Right lobe of liver (tissue), 4 donors: ENCODE data around the gene VPS50.

Source experiments
- CTCF ChIP-seq, 4 donors: fragments of 200-600 bp in 3 of 4; fragments of 450-650 bp in 1 of 4; IDR thresholded peaks; one replicate each; pipeline versions ENCODE4 v1.5.1 to v1.8.0; 2016 to 2022; ENCODE audit warnings: antibody characterized with exemption in 4 of 4, mild to moderate bottlenecking in 2 of 4
- POLR2A ChIP-seq: fragments of 450-650 bp; IDR thresholded peaks from one replicate; pipeline ENCODE4 v1.6.1; 2017; ENCODE audit warnings: antibody characterized with exemption, mild to moderate bottlenecking
- donor health status: DM: no; HTN: no; CAD: no.
- donor health status: DM: no; HTN: no; CAD: no.
- donor health status: DM: no; HTN: yes; CAD: no.

GRCh38 chr7:93293229-93293628 is 61.1 kb downstream of the VPS50 start:
- TF ChIP-seq CTCF (IDR thresholded peaks at IDR 0.05) = no peak
- TF ChIP-seq POLR2A = no peak
